Measurements from ENCODE around the gene RSPH1.

The RSPH1 gene

DNA sequence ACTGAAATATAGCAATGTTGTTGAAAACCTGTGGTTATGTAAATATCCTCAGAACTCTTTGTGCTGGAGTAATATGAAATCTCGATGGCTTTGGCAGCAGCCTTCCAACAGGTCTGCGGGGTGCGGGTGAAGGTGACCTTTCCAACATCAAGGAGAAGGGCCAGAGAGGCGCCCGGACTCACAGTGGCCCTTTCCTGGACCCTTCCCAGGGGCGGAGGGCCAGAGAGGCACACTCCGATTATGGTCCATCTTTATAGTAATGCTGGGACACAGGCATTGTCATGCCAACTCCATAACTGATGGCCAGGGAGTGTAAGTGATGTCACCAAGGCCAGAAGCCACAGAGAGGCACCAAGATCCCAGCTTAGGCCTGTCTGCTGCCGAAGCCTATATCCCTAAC is 35.7 kb upstream of the RSPH1 start:
- no peak for DNase-seq (ENCODE audit: low read depth)

DNA sequence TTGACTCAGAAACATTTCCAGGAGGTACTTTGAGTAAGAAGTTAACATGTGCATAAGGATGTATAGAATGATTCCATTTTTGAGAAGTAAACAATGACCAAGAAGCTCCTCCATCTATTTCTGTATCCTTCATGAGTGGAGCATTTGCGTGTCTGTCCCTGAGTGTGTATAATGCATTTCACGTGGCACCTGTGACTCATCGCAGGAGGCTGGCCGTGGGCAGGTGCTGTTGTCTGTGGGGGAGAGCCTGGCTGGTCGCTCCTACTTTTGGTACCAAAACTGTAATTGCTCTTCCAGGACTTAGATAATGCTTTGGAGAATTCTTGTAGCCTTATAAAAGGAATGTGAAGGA is 34.1 kb upstream of the RSPH1 start:
- DNase-seq (ENCODE audit: low read depth) = no peak

GRCh38 chr21:42527489-42528158 is 31.6 kb upstream of the RSPH1 start:
- peak; percentile 32 for DNase-seq (ENCODE audit: low read depth)

DNA sequence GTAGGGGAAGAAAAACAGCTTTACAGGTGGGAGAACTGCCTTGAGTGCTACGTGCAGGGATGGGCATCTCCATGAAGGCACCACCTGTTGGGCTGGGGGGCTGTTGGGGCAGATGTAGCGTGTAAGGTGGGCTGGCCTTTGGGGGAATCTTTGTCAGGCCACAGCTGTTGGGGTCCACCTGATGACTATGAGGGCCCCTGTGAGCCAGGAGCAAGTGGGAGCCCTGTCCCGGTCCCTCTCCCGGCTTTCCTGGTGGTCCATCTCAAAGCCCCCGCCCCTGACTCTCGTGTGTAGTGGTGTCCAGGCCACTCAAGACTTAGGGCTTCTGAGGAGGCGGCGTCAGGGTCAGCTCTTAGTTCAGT is 31.1 kb upstream of the RSPH1 start:
- no peak for DNase-seq (ENCODE audit: low read depth)

DNA sequence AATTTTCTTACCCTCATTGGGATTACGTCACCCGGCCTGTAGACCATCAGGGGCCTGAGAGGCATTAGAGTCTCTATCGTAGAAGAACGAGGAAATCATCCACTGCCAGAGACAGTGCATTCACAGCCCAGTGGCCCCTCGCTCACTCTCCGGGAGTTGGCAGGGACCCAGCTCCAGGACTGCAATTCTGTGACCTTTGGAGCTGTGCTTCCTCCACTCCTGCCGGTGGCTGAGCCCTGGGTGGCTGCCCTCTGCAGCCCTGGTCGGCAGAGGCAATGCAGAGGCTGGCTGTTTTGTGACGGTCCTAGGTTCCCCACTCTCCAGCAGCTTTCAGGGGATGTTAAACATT is 30.3 kb upstream of the RSPH1 start:
- DNase-seq (ENCODE audit: low read depth) = no peak

DNA sequence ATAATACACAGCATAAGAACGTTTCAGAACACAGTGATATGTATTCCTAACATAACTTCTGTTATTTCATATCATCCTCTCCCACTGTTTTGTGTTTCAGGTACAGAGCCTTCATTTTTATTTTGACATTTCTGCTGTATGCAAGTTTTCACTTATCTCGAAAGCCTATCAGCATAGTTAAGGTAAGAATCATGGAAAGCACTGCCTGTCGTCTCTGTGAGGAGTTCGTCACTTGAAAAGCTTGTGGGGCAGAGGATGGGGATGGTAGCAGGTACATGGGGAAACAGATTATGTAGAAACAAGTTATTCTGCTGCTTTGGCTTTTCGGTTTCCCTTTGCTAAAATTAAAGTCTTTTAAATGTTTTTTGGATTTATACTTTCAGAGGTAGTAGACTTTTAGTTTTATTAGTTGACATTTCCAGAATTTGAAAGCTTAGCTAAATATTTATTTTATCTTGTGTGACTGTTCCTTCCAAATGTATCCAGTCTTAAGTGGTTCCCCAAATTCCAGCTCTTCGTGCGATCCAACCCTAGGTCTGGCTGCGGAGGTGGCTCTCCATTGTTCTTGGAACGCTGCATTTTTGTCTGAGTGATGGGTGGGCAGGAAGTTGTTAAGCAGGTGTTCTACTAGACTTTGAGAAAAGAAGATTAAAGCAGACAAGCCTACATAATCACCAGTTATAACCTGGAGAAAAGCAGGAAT is 29.8 kb upstream of the RSPH1 start:
- DNase-seq (ENCODE audit: low read depth) = no peak

GRCh38 chr21:42525029-42525581 is 29.1 kb upstream of the RSPH1 start:
- DNase-seq (ENCODE audit: low read depth) = no peak

GRCh38 chr21:42524341-42525028 is 28.5 kb upstream of the RSPH1 start:
- DNase-seq (ENCODE audit: low read depth) = peak; percentile 25

DNA sequence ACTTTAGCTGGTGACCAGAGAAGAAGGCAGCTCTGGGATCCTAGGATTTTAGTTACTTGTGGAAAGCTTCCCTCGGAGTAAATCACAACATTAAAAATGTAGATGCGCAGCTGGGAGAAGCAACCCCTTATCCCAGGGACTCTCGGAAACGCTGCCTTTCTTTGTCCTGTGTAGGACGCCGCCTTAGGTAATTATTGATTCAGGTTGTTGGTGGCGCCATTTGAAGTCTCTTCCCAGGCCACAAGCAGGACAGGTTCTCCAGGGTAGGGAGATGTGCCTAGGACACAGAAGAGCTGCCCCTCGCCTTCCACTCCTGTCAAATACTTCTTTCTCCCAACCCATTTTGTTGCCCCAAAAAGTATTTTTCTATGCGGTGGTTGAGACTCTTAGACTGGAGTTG is 27.9 kb upstream of the RSPH1 start:
- DNase-seq (ENCODE audit: low read depth) = no peak

GRCh38 chr21:42523211-42523610 is 27.2 kb upstream of the RSPH1 start:
- no peak for DNase-seq (ENCODE audit: low read depth)

- no peak for DNase-seq (ENCODE audit: low read depth)
These were observed 26.7 kb upstream of the RSPH1 start for GRCh38 chr21:42522771-42523170.

GRCh38 chr21:42522271-42522670 is 26.2 kb upstream of the RSPH1 start:
- no peak for DNase-seq (ENCODE audit: low read depth)

DNA sequence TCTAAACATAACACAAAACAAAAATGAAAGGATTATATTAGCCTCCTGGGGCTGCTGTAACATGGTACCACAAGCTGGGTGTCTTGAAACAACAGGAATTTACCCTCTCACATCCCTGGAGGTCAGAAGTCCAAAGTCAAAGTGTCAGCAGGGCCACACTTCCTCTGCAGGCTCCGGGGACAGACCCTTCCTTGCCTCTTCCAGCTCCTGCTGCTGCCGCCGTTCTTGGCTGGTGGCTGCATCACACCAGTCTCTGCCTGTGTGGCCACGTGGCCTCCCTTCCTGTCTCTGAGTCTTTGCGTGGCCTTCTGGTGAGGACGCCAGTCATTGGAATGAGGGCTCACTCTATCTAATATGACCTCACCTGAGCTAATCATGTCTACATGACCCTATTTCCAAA is 25.8 kb upstream of the RSPH1 start:
- no peak for DNase-seq (ENCODE audit: low read depth)

GRCh38 chr21:42521384-42521783 is 25.4 kb upstream of the RSPH1 start:
- no peak for DNase-seq (ENCODE audit: low read depth)

DNA sequence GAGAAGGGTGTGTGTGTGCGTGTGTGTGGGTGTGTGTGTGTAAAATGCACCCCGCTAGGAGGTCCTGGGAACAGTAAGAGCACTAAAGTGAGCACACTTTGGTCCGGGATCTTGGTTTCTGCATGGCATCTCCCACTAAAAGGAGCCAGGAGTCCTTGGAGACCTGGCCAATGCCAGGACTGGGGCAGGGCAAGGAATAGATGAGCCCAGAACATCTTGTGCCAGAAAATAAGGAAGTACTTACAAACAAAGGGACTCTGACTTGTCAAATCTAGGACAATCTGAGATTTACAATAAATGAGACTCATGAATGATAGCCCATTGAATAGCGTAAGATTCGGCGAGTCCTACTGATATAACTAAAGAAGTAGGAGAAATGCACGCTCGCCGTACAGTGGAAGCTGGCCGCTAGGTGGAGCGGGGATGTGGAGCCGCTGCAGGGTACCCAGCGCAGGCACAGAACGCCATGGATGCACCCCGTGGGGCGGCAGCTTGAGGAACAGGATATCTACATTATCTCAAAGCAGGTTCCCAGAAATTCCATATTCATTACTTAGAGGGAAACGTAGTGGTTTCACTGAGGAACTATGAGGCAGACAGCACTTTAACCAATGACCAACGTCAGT is 24.7 kb upstream of the RSPH1 start:
- no peak for DNase-seq (ENCODE audit: low read depth)

DNA sequence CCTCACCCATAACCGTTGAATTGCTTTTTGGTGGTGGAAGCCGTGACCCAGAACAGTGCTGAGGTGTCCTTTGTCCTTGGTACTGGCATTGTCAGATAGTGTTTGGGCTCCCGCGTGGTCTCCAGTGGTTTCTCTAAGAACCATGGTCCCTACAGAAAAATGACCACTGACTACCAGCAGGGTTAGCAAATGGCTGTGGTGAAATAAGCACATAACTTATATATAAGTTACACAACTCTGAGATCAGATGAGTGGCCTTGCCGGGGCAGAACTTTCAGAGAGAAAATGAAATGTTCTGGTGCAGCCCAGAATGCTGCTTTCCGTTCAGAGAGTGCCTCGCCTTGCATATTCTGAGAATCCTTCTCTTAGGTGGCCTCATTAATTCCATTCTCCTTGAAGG is 22.6 kb upstream of the RSPH1 start:
- no peak for DNase-seq (ENCODE audit: low read depth)

DNA sequence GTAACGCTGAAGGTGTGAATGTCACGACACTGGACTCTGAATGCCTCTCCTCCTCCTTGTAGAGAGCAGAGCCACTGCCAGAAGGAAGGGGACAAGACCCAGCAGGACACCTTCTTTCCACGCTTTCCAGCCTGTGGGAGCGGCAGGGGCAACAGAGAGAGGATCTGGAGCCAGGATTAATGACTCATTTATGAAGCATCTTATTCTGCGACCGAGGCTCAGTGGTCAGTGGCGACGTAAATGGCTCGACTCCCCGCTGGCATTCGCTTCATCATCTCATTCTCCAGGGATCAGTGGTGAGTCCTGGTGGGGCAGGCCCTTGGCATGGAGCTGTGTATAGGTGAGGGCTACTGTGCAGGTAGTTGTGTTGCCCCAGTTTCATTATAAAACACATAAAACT is 22.2 kb upstream of the RSPH1 start:
- no peak for DNase-seq (ENCODE audit: low read depth)

GRCh38 chr21:42515708-42516502 is 19.9 kb upstream of the RSPH1 start:
- no peak for DNase-seq (ENCODE audit: low read depth)

DNA sequence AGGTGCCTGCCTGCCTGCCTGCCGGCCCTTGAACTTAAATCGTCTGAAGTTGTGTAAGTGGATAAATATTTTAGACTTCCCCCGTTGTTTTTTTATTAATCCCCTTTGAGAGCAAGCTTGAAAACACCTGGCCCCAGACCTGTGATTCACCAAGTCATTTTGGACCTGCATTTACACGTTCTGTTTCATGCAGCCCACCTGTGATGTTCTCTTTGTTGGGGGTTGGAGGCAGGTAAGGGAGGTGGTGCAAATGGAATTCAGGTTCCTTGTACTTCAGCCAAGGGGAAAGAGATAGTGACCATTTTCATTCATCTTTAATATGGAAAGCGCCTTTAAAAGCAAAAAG is 18.8 kb upstream of the RSPH1 start:
- no peak for DNase-seq (ENCODE audit: low read depth)

GRCh38 chr21:42513985-42514882 is 18.2 kb upstream of the RSPH1 start:
- peak; percentile 60 for DNase-seq (ENCODE audit: low read depth)
